Fibroblast of the conjunctiva (primary cell): Measurements from ENCODE around the gene CHST8.
"Not testable (repeated sequence)": the region's sequence is repeated elsewhere in the genome, so short reads cannot be mapped to it uniquely, and the experiment has no call there.

ENCODE experiments used
- DNase-seq: peaks from one replicate; pipeline ENCODE4 v3.0.0-alpha.2; 2010; ENCODE audit warnings: low read depth

Gene CHST8, protein sequence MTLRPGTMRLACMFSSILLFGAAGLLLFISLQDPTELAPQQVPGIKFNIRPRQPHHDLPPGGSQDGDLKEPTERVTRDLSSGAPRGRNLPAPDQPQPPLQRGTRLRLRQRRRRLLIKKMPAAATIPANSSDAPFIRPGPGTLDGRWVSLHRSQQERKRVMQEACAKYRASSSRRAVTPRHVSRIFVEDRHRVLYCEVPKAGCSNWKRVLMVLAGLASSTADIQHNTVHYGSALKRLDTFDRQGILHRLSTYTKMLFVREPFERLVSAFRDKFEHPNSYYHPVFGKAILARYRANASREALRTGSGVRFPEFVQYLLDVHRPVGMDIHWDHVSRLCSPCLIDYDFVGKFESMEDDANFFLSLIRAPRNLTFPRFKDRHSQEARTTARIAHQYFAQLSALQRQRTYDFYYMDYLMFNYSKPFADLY

DNA sequence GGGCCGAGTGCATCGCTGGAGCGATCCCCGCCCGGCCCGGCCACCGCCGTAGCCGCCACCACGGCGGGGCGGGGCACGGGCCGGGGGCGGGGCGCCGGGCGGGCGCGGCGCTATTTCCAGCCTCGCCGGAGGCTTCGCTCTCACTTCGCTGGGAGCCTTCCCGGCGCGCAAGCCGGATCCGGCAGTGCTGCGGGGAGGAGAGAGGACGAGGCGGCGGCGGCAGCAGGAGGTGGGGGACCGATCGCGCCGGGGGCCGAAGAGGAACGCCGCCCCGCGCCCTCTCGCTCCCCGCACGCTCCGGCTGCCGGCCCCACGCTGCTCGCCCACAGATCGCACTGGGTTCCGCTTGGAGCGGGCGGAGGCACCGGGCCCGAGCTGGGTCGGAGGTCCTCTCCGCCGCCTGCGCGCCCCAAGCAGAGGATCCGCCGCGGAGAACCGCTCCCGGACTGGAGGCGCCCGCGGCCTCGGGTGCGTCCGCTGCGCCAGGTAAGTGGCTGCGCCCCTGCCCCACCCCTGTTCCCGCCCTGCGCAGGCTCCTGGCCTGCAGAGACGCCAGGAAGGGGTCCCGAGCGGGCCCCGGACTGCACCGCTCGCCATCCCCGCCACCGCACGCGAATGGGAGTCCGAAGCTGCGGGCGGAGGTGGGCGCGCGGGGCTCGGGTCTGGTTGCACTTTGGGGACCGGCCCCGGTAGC lies at the start of gene CHST8:
TSS of gene CHST8 (plus strand) at position 143 of the 694 bp plus-strand sequence. CDS start 67,309 bp downstream, outside the sequence.
- no peak for DNase-seq

DNA sequence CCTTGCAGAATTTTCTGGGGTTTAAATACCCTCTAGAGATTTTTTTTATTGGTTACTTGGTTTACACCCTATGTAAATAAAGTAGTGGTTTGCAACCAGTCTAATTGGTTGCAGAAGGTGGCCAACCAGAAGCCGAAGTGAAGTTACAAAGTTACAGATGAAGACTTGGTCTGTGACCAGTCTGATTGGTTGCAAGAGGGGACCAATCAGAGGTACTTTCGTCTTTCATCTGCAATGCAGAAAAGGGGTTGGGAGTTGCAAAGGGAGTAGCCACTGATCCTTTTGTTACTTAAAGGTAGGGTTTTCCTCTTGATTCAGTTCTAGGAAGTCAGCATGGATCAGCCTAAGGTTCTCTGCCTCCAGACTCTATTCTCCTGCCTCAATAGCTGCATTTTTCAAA lies 48.8 kb upstream of the CHST8 start:
- DNase-seq: no peak

DNA sequence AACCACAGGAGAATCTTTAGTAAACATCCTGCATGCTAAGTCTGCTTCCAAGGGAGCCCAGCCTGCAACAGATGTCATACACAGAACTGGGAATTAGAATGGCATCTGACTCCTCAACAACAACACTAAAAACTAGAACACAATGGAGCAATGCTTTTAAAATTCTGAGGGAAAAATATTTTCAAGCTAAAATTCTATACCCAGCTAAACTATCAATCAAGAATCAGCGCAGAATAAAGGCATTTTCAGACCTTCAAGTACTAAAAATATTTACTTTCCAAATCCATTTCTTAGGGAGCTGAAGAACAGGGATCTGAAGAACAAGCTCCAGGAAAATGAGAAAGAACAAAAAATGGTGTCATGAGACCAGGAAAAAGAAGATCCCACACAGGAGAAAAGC lies 46.9 kb upstream of the CHST8 start:
- no peak for DNase-seq

DNA sequence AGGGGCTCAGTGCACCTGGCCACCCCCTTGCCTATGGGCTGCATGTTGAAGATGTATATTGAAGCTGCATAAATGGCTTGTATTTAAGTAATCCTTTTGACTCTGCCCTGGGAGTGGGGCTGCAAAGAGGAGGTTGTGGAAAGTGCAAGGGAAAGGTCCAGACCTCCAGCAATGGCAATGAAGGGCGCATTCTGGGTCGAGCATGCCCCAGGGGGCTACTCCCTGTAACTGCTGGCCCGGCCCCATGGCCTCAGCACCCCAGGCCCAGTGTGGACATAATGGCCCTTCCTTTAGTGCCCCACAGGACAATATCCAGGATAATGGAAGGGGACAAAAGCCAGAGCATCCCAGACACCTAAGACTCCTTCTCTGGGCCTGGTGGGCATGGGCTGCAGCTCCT lies 43.1 kb upstream of the CHST8 start:
- no peak for DNase-seq

DNA sequence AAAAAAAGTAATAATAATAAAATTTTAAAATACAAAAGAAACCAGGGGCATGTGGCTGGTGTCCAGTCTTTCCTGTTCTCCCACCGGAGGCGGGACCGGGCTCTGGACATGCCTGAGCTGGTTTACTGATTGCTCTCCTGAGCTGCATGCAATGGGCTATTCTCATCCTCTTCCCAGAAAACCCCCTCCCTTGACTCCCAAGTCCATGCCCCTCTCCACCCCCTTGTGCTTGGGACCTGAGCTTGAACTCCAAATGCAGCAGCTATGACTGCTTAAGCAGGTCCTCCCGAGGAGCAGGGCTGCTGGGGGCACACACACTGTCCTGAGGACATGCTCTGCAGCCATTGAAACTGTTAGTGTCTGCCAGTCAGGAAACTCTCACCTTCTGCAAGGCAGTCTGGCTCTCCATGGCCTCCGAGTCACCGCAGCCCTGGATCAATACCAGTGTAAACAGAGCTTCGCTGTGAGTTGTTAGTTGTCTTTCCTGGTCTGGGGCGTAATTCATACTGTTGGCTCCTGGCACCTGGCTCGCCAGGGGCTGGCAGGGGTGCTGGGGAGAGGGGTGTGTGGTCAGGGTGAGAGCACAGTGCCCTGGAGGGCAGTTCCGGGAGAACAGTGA lies 41.6 kb upstream of the CHST8 start:
- no peak for DNase-seq

DNA sequence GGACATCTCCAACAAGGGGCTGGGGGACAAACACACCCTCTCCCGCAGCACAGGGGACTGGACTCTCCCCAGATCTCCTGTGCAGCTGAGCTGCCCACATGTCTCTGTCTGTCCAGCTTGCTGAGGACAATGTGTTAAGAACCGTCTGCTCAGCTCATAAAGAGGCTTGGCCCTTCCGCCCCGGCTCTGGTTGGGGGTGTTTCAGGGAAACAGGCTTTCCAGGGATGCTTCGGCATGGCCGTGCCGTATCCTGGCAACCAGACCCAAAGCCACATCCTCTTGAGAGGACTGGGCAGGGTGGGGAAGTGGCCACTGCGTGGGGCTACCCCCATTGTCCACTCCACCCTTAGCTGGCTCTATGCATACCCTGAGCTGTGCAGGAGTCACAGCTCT lies 41.1 kb upstream of the CHST8 start:
- DNase-seq: no peak

DNA sequence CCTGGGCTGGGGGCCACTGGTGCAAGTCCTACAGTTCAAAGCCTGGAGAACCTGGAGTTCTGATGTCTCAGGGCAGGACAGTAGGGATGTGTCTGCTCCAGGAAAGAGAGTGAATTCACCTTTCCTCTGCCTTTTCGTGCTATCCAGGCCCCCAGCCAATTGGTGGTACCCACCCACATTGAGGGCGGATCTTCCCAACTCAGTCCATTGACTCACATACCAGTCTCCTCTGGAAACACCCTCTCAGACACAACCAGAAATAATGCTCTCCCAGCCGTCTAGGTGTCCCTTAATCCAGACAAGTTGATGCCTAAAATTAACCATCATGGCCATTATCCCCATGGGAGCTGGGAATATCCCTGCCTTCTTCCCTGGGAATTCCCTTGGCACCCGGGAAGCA lies 38.8 kb upstream of the CHST8 start:
- DNase-seq: no peak

DNA sequence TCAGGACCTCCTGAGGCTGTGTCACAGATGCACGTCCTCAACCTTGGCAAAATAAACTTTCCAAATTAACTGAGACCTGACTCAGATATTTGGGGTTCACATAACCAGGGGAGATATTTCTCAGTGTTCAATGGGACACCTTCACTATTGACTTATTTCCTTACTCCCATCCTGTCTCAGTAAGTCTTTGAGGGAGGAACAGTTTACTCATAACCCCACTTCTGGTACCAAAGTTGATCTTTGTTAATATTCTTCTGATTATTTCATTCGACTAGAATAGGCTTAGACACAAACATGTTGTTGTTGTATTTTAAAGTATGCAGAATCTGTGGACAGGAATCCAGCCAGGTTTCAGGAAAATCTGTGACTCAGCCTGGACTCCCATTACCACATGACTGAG lies 34.6 kb upstream of the CHST8 start:
- no peak for DNase-seq

DNA sequence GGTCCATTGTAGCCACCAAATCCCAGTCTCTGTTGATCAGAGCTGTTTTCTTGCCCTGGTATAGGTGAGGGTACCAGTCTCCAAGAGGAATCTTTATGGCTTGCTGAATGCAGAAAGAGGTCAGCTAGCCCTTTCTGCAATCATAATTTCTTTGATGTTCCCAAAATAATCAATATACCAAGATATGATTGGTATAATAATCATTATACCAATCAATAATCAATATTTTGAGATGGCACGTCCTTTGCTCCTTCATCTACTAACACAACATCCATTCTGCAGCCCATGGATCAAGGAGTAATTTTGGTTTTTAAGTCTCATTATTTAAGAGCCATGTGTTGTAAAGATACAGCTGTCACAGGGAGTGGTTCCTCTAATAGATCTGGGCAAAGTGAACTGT lies 31.5 kb upstream of the CHST8 start:
- no peak for DNase-seq

DNA sequence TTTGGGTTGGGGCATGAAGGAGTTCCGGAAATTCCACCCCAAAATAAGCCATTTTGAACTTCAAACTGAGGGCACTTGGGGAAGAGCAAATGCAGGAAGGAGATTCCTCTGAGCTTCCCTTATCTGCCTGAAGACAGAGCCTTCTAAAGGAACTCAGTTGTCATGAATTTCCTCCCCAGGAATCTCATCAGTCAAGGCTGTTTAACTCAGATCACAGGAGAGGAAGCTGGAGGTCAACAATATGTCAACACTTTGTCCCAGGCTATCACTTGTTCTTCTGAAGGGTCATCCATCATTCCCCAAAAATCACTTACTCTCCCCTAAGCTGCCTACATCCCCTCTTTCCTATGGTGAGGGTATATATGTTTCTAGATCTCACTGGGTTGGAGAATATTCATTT lies 26.0 kb upstream of the CHST8 start:
- no peak for DNase-seq

DNA sequence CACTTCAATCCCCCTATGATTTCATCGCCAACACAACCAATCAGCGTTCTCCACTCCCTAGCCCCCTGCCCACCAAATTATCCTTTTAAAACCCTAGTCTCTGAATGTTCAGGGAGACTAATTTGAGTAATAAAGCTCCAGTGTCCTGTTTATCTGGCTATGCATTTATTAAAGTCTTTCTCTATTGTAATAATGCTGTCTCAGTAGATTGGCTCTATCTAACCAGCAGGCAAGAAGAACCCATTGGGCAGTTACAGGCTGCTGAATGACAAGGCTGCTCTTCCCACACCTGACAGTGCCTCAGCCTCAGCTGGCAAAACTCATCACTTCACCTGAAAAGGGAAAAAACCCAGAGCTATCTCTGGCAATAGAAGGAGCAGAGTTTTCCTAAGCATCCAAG lies 20.2 kb upstream of the CHST8 start:
- no peak for DNase-seq

DNA sequence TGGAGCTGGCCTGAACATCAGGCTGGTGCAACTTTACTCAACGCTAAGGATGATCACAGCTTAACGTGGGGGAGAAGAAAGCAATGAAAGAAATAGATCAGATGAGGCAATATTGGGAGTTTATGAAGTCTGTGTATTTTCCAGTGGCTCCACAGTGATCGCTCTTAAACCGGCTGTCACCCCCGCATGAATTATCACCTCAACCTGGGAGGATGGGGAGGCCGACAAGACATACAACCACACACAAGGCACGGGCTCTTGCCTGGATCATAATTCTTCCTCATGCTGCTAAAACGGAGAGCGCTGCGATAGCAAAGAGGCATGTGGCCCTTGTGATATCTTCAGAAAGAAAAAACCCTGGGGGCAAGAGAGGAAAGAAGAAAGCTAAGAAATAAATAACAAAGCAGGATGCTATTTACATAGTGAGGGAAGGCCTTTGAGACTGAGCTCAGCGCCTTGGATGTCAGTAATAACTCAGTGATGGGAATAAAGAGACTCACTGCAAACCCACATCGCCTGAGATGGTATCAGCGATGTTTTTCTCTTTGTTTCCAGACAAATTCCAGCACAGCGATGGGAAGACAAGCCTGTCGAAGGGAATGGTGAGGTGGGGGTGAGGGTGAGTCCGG lies 19.1 kb upstream of the CHST8 start:
- no peak for DNase-seq

DNA sequence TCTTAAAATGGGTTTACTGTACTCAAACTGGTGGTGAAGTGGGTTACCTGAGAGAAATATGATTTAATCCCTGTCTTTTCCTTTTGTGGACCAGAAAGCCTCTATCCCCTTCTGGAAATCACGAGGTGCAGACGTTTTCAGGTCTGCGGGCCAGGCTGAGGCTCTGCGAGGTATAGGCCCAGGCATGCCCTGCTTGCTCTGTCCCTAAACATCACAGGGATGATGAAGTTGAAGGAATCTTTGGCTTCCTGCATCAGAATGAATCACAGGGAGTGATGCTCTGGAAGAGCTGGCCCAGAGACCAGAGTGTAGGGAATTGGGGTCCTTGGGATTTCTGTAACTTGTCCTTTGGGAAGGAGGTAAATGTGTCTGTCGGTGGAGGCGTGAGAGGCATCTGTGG lies 18.4 kb upstream of the CHST8 start:
- no peak for DNase-seq

DNA sequence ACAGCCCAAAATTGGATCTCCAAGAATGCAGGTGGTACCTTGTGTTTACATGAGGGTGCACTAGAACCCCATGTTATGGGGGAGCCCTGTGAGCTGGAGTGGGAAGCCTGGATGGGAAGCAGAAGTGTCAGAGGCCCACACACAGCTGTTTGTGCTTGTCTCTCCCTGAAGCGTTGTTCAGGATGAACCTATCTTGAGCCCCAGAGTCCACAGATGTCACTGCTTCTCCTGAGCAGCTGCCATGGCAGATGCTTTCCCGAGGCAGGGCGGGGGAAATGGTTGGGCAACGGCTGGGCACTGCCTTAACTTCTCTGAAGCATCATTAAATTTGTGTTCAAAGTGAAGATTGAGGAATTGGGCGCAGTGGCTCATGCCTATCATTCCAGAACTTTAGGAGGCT lies 17.1 kb upstream of the CHST8 start:
- DNase-seq: no peak

DNA sequence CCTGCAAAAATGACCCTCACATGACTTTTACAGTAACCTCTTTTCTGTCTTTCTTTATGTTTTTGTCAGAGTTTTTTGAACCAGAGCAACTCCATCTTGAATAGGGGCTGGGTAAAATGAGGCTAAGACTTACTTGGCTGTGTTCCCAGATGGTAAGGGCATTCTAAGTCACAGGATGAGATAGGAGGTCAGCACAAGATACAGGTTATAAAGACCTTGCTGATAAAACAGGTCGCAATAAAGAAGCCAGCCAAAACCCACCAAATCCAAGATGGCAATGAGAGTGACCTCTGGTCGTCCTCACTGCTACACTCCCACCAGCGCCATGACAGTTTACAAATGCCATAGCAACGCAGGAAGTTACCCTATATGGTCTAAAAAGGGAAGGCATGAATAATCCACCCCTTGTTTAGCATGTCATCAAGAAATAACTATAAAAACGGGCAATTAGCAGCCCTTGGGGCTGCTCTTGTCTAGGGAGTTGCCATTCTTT lies 15.9 kb upstream of the CHST8 start:
- not testable (repeated sequence) for DNase-seq

DNA sequence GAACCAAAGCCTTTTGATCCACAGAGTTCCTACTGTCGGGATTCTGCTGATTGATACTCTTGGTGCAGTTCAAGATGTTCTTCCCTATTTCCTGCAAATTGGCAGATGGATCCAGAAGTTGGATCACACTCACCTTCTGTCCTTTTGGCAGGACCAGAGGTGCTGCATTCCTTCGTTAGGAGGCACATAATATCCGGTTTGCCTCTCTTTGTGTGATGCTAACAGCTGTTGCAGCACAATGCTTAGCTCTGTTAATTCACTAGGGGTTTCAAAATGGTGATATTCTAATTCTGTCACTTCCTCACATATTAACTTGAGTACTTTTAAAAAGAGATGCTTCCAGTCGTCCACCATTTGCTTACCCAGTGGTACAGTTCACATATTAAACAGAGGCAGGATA lies 15.2 kb upstream of the CHST8 start:
- DNase-seq: no peak

DNA sequence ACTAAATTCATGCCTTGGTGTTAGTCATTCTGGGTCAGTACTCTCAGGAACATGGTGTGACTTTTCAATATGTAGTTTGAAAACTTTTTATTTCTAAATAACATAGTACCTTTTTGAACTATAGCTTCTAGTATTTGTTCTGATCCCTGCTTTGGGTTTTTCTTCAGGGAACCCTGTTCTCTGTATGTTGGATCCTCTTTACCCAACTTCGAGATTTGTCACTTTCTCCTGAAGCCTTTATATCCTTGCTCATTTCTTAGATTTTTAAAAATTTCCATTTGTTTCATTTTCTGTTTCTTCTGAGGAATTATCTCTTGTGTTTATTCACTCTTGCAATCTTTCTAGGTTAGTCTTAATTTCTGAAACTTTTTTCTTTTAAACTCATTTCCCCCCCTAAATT lies 12.4 kb upstream of the CHST8 start:
- DNase-seq: no peak

DNA sequence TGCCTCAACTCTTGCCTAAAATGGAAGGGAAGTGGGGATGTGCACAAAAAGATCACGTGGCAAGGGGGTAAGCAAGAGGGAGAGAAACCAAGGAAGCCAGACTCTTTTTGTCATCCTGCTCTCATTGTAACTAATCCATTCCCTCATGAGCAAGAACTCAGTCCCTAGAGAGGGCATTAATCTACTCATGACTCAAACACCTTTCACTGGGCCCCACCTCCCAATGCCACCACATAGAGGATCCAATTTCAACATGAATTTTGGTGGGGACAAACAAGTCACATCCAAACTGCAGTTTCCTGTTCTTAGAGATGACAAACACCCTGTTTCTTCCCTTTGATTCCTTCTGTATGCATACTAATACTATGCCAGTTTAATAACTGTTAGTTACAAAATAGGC lies 11.2 kb upstream of the CHST8 start:
- no peak for DNase-seq

DNA sequence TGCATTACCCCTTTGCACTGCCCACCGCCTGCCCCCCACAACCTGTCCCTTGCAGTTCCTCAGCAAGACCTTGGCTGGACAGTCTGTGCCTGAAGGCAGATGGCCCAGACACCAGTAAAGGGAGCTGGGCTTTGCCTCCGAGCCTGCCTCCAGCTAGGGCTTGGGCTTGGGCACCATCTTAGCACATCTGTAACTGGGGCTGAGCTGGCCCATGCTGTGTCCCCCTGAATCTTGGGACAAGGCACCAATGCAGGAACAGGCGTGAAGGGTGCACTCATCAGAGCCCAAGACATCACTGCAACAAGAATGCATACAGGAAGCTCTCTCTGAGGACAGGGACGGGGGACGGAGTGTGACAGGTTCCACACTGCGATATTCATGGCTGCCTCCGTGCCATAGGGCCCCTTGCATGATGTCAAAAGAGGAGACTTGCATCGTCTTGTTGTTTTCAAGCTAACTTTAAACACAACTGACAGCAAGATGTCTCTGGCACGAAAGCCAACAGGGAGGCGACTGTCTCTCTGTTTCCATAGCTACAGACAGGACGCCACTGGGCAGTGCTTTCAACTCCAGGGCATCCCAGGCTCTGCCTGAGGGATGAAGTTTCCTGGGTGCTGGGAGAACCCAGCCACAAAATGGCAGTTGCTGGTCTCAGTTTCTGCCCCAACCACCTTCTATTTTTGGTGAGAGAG lies 8.7 kb upstream of the CHST8 start:
- DNase-seq: no peak

DNA sequence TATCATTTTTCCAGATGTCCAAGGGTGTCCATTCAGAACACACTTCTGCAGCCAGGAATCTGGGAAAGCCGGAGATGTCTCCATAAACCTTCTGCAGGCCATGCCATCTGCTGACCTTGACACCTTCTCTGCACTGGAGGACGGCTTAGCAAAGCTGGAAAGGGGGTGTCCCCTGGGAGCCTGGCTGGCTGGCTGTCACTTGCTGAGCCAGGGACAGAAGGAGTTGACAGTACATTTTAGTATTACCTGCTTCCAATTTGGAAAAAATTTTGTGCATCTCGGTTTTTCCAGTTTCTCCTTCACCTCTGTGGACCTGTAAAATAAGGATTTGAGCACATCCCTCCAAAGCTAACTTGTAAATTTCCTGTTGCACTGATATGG lies 8.1 kb upstream of the CHST8 start:
- DNase-seq: no peak

DNA sequence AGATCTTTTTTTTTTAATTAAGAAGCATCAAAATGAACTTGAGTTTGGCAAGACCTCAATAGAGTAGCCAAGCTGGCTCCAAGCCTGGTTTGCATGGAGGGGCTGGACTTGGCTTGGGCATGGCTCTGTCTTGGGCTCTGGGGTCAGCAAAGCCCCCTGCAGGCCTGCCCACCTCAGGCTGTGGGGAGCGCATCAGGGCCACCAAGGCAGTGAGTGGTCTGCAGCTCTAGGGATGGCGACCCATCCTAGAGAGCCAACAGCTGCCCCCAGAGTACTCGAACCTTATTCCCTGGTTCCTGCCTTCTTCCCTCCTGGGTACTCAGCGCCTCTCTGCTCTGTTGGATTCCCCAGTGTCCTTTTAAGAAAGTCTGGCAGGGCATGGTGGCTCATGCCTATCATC lies 5.4 kb upstream of the CHST8 start:
- DNase-seq: no peak

DNA sequence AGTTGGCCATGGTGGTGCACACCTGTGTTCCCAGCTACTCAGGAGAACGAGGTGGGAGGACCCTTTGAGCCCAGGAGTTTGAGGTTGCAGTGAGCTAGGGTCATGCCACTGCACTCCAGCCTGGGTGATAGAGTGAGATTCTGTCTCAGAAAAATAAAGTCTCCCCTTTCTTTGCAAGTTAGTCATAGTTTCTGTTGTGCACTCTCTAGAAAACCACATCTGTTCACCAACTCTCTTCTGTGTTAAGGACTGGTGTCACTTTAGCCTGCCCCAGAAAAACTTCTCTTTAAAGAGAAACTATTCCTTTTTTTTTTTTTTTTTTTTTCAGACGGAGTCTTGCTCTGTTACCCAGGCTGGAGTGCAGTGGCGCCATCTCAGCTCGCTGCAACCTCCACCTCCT lies 4.9 kb upstream of the CHST8 start:
- no peak for DNase-seq
